GM21717 (cell line): ENCODE data around the gene C1GALT1C1L.
"Not testable (repeated sequence)": the region's sequence is repeated elsewhere in the genome, so short reads cannot be mapped to it uniquely, and the experiment has no call there.

Experiments
- ATAC-seq: cut with Tn5 transposase; IDR thresholded peaks from one replicate; pipeline ENCODE4 v1.9.1; 2021; ENCODE audit warnings: mild to moderate bottlenecking, moderate library complexity; ENCODE audit not compliant: unreplicated experiment

The C1GALT1C1L gene

GRCh38 chr2:43676322-43677050, at the start of gene C1GALT1C1L:
TSS of gene C1GALT1C1L (minus strand) at chr2:43676429. CDS start at chr2:43676322, 107 bp downstream.
- ATAC-seq = no peak

GRCh38 chr2:43725711-43726246, 49.5 kb upstream of the C1GALT1C1L start:
- ATAC-seq = no peak

- no peak for ATAC-seq
These were observed 48.7 kb upstream of the C1GALT1C1L start for GRCh38 chr2:43724728-43725526.

GRCh38 chr2:43718530-43719124, 42.4 kb upstream of the C1GALT1C1L start:
- peak; percentile 56 for ATAC-seq

GRCh38 chr2:43717322-43717721, 41.1 kb upstream of the C1GALT1C1L start:
- no peak for ATAC-seq

- ATAC-seq = no peak
These were observed 39.3 kb upstream of the C1GALT1C1L start for GRCh38 chr2:43715300-43716098.

- ATAC-seq = no peak
These were observed 37.9 kb upstream of the C1GALT1C1L start for GRCh38 chr2:43714164-43714563.

- ATAC-seq = no peak
These were observed 34.6 kb upstream of the C1GALT1C1L start for GRCh38 chr2:43710866-43711265.

GRCh38 chr2:43708891-43709290, 32.7 kb upstream of the C1GALT1C1L start:
- ATAC-seq = no peak

GRCh38 chr2:43708178-43708577, 31.9 kb upstream of the C1GALT1C1L start:
- no peak for ATAC-seq

- no peak for ATAC-seq
These were observed 31.2 kb upstream of the C1GALT1C1L start for GRCh38 chr2:43707255-43708015.

GRCh38 chr2:43701111-43701510, 24.9 kb upstream of the C1GALT1C1L start:
- ATAC-seq = no peak

- ATAC-seq = no peak
These were observed 23.5 kb upstream of the C1GALT1C1L start for GRCh38 chr2:43699761-43700160.

- not testable (repeated sequence) for ATAC-seq
These were observed 21.9 kb upstream of the C1GALT1C1L start for GRCh38 chr2:43698140-43698539.

GRCh38 chr2:43692428-43692994, 16.3 kb upstream of the C1GALT1C1L start:
- ATAC-seq = no peak

- no peak for ATAC-seq
These were observed 13.8 kb upstream of the C1GALT1C1L start for GRCh38 chr2:43689999-43690398.

- no peak for ATAC-seq
These were observed 9.1 kb upstream of the C1GALT1C1L start for GRCh38 chr2:43685357-43685756.

GRCh38 chr2:43677783-43678182, 1.6 kb upstream of the C1GALT1C1L start:
- ATAC-seq = not testable (repeated sequence)

- ATAC-seq = no peak
These were observed 445 bp downstream of the C1GALT1C1L start for GRCh38 chr2:43675646-43676321.
